ENCODE measurements around the gene ATG101.
"Not testable (repeated sequence)": the region's sequence is repeated elsewhere in the genome, so short reads cannot be mapped to it uniquely, and the experiment has no call there.

Gene ATG101

DNA sequence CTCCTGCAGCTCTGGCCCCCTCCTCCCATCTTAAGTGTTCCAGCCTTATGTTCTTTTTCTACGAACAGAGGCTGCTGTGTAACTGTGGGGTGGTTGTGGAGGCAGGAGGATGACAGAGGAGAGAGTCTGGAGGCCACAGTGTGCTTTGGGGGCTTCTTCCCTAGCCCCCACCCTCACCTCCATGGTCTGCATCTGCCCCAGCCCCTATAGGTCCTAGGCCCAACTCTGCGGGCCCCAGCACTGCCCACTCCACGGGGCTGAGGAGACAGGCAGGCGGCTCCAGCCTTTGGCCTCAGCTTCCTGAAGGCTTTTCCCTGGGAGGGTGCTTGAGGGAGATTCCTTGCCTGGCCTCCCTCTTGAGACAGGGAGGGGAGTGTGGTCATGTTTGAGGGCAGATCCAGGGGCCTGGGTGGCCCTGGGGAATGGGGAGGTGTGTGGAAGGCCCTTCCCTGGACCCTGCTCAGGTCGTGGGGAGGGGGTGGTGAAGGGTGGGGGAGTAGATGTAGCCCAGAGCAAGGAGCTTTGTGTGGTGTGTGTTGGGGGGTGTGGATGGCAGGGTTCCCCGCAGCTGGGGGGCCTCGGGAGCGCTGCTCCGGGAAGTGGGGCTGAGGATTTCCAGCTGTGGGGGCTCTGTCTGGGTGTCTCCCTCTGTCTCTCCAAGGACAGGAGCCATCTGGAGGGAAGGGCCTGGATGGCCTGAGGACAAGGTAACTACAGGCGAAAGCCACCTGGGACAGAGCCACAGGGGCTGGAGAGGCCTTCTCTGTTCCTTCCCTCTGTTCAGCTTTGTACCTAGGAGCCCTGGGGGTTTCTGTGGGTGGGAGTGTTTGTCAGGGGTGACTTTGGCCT is 10.8 kb downstream of the ATG101 start:
- no peak for DNase-seq

DNA sequence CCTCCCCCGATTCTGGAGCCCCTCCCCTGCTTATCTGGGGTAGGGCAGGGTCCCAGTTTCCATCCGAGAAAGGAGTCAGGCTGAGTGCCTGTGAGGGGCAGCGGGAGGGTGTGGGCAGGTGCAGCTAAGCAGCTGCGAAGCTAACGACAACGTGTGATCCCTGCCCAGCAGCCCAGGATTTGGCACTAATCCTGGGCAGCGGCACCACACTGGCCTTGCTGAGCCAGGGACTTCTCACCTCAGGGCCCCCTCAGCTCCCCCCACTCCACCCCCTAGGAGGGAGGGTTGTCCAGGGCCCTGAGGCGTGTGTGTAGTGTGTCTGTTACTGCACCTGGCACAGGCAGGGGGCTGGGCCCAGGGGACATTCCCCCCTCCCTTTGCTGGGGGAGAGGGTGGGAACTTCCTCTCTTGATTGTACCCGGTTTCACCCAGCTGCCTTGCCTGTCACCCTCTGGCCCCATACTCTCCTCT is 11.5 kb downstream of the ATG101 start:
- no peak for DNase-seq

DNA sequence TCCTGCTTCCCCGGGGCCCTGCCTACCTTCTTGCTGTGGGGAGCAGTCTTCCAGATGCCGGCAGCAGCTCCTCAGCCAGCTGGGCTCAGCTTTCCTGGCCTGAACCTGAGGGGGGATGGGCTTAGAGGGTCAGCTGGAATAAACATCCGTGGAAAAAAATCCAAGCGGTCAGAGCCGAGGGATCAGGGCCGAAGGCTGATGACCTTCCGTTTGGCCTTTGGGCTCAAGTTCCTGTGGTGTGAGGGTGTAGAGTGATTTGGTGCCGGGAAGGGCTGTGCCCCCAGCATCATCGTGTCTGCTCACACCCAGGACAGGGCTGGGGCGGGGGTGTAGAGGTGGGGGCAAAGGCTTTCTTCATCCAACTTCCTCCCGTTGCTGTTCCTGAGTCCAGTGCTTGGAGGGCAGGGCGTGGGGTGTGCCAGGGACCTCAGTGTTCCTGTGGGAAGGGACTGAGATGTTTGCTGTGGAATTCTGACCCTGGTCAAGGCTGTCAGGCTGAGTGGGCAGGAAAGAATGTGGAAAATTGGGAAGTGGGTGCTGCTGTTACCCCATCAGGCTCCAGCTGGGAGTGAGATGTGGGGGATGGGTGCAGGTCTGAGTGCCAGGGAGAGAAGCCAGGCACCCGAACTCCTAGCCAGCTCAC is 12.4 kb downstream of the ATG101 start:
- no peak for DNase-seq

DNA sequence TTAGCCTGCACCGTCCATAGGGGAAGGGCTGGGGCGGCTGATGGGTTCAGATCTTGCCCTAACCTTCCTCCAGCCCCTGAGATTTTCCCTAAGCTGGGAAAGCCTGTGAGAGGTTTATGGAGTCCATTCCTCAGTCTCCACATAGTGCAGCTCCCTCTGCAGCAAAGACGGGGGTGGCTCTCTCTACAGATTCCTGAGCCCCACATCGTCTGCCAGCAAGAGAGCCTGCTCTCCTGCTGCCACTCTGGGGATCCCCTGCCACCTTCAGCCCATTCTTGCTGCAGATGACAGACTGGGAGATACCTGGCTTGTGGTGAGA is 12.8 kb downstream of the ATG101 start:
- DNase-seq: no peak

DNA sequence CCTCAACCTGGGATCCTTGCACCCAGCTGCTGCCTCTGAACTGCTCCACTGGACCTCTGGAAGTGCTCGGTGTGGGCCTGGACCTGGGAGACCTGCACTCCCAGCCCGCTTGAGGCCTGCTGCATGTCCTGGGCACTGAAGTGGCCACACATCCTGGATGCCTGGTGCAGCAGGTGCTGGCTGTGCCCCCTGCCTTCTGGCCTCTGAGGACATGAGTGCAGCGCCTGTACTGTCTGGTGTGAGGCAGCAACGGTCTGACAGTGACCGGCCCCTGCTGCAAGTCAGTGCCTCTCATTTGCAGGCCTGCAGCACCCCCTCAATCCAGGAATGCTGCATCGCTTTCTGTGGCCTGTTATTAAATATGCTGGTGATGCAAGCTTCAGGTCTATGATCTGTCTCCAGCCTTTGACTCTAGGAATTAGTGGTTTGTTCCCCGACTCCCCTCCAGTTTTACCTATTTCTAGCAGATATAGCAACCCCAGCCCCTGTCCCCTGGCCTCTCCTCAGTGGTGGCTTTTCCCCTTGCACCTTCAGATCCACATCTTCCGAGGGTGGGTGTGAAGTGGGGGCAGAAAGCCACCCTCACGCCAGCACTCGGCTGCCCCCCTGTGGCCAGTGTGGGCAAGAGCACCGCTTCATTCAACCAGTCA is 13.3 kb downstream of the ATG101 start:
- DNase-seq: peak; percentile 65 to 76

DNA sequence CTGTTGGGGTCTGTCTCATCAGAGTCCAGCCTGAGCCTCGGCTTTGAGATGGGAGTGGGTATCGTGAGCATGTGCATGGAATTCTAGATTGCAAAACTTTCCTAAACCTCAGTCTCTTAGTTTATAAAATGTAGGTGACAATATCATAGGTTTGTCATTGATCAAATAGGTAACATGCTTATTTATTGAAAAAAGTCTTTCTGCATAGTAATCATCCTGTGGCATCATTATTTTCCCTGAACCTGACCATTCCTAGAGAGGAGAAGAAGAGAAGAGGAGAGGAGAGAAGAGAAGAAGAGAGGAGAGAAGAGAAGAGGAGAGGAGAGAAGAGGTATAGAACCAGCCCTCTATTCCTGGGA is 13.8 kb downstream of the ATG101 start:
- DNase-seq: no peak

DNA sequence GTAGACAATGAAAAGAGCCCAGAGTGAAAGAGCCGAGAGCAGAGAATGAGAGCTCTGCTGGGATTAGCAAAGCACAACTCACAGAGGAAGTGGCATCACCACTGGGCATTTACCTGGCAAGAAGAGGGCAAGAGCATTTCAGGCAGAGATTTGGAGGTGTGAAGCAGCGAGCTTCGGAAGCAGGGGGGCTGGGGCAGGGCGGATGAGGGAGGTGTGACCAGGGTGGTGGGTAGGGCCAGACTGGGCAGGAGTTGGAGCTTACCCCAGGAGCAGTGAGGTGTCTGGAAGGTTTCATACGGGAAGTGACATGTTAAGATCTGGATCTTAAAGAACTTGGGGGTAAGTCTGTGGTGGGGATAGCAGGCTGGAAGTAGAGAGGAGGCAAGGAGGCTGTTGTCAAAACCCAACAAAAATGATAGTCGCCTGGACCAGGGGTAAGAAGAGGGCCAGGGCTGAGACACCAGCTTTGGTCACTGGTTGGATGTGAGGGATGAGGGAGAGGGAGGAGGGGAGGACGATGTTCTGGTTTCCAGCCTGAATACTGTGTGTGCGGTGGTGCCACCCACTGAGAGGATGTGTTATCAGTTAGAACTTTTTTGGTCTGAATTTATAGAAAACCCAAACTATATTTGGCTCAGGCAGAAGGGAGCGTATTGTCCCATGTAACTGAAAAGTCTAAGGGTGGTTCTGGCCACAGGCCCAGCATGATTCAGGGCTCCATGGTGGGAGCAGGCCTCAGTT is 14.9 kb downstream of the ATG101 start:
- no peak for DNase-seq

DNA sequence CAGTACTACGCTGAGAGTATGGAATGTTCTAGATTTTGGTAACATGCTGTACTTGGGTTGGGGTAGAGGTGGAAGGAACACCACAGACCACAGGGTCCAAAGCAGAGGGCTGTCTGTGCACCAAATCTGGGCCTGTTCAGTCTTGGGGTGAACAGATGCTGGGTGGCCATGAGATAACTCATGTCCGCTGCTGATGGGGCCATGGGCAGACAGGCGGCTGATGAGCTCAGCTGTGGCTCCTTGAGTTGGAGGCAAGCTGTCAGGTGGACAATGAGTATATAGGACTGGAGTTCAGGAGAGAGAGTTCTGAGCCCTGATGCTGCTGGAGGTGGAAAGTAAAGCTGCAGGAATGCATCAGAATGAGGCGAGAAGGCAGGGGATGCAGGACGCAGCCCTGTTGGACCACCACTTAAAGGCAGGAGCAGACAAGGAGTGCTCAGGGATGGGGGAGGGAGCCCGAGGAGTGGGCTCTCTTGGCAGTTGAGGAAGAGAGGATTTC is 16.0 kb downstream of the ATG101 start:
- no peak for DNase-seq

DNA sequence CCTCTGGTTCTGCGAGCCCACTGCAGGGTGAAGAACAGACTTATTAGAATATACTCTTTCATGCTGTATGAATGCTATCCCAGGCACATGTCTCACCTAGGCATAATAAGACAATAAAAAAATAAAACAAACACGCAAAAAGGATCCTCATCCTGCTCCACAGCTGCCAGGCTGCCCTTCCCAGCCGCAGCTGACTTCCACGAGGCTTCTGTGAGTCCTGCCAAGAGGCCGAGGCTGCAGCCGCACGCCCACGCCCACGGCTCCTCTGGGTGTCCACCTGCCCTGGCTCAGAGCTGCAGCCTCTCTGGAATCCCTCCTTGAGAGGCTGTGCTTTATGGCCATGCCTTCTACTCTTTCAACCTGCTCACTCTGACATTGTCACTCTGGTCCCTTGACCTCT is 16.6 kb downstream of the ATG101 start:
- no peak for DNase-seq

DNA sequence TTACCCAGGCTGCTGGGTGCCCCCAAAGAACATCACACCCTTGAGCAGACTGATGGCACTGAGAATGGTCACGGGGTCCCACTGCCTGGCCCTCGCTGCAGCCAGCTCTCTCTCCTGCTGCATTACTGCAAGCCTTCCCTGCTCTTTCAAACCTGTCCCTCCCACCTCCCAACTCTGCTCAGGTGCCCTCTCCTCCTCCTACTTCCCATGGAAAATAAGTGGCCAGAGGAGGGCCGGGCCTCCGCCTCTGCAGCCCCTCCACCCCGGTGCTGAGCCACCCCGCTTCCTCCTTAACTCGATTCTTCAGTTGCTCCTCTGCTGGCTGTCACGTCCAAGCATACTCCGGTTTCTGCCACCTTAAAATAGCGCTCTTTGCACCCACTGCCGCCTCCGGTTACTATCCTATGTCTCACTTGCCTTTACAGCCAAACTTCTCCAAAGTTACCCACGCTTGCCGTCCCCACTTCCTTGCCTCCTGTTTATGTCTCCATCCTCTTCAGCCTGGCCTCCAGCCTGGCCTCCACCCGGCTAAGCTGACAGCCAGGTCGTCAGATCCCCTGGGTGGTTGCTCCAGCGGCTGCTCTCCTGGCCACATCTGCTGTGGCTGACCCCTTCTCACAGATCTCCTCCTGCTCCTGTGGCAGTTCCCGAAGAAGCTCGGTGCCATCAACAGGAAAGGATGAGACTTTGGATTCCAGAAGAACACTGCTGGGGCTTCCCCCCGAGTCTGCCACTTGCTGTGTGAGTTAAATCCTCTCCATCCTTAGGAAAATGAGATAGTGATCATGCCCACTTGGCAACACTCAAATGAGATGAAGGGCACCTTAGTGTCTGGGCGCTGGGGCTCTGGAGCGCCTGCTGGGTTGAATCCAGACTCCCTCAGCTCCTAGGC is 17.4 kb downstream of the ATG101 start:
- DNase-seq: no peak

DNA sequence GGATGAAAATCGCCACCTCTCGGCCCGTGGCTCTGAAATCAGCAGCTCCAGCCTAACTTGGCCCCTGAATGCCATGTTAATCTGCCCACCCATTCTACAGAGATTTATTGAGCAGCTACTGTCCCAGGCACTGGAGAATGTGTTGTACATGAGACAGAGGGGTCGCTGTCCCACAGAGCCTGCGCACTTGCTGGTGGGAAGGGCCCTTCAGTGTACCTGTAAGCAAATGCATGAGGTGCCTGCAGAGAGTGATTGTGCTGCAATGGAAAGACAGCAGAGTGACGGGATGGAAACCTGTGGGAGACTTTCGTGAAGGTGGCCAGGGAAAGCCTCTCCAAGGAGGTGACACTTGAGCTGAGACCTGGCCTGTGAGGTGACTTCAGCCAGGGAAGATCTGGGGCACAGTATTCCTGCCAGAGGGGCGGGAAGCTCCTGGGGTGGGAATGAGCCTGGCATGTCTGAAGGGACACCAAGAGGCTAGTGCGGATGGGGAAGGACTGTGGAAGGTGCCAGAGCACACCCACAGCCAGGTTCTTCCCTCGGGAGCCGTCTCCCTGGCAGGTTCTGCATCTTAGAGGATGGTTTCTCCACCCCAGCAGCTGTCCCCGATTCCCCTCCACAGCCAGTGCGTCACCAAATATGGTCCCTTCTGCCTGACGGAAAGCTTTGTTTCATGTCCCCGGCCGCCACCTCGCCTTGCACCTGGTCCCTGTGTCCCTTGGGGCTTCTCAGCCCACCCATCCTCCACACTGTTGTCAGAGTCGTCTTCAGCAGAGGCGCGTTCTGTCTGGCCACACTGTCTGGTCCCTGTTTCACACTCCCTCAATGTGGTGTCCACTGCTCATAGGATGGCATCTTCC is 18.4 kb downstream of the ATG101 start:
- no peak for DNase-seq

DNA sequence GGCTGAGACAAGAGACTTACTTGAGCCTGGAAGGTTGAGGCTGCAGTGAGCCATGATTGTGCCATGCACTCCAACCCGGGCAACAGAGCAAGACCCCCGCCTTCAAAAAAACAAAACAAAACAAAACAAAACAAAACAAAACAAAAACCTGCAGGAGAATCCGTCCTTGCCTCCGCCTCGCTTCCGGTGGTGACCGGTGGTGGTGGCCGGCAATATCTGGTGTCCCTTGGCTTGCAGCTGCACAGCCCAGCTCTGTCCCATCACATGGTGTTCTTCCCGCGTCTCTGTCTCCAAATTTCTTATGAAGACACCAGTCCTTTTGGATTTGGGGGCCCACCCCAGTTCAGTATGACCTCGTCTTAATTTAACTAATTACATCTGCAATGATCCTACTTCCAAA is 19.7 kb downstream of the ATG101 start:
- DNase-seq: no peak

DNA sequence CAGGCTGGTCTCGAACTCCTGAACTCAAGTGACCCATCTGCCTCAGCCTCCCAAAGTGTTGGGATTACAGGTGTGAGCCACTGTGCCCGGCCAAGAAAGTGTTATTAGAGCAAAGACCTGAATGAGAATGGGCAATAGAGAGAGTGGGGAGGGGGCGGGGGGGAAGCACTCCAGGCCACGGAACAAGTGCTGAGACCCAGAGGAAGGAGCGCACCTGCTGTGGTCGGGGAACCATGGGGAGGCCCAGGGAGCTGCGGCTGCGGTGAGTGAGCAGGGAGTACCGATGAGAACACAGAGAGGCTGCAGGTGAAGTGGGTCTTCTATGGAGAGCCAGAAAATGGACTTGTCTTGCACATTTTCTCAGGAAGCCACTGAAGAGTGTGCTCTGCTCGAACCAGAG is 20.5 kb downstream of the ATG101 start:
- no peak for DNase-seq

DNA sequence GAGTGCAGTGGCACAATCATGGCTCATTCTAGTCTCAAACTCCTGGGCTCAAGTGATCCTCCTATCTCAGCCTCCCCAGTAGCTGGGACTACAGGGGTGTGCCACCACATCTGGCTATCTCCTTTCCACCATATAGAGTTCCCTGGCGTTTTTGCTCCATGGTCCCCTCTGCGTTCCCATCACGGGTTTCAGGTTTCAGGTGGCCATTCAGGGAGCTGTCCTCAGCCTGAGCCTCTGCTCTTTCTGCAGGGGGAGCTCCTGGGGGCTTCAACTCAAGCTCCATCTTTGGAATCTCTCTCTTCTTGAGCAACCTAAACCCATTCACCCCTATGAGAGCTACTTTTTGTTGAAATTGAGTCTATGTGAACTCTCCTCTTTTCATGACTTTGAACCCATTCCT is 21.3 kb downstream of the ATG101 start:
- no peak for DNase-seq

DNA sequence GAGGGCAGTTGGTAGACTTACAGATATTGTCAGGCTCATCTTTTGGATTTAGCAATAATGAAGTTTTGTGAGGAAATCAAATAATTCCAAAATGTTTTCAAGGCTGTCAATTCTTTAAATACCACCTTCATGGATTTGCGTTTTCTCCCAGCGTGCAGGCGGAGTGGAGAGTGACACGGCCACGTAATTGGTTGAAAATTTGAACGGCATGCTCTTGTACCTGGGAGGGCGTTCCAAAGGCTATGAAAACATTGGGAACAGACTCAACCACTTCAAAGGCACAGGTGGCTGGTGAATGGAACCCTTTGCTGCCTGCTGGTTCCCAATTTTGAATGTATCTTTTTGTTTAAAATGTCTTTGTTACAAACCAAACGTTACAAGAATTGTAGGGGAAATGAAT is 22.1 kb downstream of the ATG101 start:
- DNase-seq: no peak

DNA sequence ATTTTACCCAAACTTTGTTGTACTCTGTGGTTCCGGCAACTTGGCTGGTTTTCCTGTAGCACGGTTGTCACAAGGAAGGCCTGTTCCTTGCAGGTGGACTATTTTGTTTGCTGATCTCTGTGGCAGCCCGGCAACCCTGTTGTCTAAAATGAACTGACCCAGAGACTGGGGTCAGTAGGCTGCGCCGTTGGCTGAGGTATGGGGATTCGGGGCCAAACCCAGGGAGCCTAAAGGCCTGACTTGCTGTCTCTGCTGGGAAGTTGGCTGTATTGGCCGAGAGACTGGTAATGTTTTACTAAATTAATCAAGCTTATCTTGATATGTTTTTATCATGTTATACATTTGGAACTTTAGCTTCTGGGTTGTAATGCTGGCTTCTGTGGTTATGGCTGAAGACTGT is 23.6 kb downstream of the ATG101 start:
- no peak for DNase-seq

DNA sequence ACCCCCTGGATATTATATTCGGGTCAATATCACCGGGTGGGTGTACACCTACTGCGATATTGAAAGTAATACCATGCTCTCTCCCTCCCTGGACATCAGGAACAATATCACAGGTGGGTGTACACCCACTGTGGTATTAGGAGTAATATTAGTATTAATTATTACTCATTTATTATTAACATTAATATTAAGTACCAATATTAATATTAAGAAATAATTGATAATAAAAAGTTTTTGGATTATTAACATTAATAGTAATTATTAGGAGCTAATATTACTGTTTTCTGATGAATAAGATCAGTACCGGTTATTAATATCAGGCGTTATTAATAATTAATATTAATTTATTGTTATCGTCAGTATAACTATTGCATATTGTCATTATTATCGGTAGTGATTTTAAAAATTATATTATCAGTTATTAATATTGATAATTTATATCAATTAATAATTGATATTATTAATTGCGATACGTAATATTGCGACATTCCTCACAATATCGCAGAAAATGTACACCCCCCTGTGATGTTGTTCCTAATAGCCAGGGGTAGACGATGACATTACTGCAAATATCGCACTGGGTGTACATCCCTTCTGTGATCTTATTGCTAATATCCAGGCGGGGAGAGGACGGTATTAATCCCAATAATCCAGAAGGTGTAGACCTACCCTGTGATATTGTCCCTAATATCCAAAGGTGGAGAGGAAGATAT is 26.7 kb downstream of the ATG101 start:
- DNase-seq: no peak

DNA sequence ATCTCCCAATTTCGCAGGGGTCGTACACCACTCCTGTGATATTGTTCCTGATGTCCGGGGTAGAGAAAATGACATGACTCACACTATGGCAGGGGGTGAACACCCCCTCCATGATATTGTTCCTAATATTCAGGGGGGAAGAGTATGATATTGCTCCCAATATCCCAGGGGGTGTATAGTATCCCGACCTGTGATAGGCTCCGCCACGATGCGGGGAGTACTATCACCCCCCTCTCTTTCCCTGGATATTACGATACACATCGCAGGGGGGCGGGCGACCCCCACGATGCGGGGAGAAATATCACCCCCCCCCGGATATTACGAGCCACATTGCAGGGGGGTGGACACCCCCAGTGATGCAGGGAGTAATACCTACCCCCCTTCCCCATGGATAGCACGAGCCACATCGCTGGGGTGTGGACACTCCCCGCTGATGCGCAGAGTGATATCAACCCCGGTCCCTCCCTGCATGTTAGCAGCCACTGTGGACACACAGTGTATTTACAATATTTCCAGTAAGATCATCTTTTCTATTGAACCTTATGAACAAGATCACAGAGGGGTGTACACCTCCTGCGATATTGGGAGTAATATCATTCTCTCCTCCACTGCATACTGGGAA is 27.4 kb downstream of the ATG101 start:
- no peak for DNase-seq

DNA sequence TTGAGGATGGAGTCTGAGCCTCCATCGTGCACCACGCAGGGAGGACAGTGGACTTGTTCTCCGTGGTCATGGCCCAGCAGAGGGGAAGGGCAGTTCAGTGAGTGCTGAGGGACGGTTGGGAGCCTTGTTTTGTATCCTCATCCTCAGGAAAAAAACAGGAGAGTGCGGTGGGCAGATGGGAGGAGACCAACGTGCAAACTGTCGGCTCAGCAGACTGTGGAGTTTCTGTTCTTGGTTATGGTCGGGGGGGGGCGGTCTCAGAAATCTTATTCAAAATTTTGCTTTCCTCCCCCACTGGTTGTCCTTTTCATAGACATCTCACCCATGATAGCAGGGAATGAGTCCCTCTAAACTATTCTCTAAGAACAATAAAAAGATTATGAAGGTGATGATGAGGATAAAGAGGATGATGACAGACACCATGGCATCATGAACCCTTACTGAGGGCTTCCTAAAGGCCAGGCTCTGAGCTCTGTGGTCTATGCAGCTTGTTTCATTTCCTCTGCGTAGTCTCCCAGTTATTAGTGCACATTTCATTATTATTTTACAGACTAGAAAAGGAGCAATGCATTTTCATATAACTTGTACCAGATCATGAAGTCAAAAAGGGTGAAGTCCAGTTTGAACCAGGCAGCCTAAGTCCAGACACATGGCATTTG is 34.8 kb downstream of the ATG101 start:
- DNase-seq: not testable (repeated sequence)
